ENCODE measurements around the gene TRDN.

Gene TRDN

DNA sequence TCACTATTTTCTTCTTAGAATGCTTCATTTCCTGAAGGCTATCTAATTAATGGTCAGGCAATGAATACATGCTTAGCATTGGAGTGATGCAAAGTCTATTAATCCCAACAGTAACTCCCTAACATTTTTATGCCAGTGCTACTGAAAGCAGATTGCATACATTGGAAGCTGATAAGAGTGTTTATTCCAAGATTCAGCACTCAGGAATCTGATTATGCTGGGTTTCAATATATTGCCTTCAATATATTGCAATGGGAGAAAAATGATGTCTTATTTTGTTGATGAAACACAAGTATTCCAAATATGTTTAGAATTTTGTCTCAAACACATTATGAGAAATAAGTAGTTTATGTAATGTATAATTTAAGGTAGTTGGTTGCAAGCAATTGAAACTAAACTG is 26.7 kb upstream of the TRDN start:
- Histone ChIP-seq H3K27me3 (ENCODE audit: insufficient read depth, low read length) (0 out of 2 replicates have a peak, but pooled peaks cover 2% of the 10 kb centered on the region), H2AFZ (ENCODE audit: low read length) (no peak overlapping the region), H3K4me3 (ENCODE audit: low read depth, low read length, poor library complexity, severe bottlenecking) (no peak overlapping the region), H4K20me1 (ENCODE audit: insufficient read depth, low read length) (no peaks in the 10 kb centered on the region), H3K79me2 (ENCODE audit: insufficient read depth, low read length) (no peaks in the 10 kb centered on the region), H3K27ac (ENCODE audit: low read depth, low read length, poor library complexity, severe bottlenecking) (no peak overlapping the region), H3F3A (ENCODE audit: insufficient read depth, low read length) (no peaks in the 10 kb centered on the region), H3K9me2 (ENCODE audit: low read depth, low read length) (no peaks in the 10 kb centered on the region), H3K36me3 (ENCODE audit: insufficient read depth, low read length) (no peaks in the 10 kb centered on the region), H3K4me2 (ENCODE audit: low read length) (no peak overlapping the region), H3K4me1 (ENCODE audit: insufficient read depth, low read length, severe bottlenecking) (no peaks in the 10 kb centered on the region), H3K9ac (ENCODE audit: low read length) (no peak overlapping the region), H3K9me3 (ENCODE audit: low read length) (no peaks in the 10 kb centered on the region)
- no peak for TF ChIP-seq EZH2 (IDR thresholded peaks at IDR 0.05; ENCODE audit: borderline replicate concordance, low read length)
- TF ChIP-seq, protein P1, sequence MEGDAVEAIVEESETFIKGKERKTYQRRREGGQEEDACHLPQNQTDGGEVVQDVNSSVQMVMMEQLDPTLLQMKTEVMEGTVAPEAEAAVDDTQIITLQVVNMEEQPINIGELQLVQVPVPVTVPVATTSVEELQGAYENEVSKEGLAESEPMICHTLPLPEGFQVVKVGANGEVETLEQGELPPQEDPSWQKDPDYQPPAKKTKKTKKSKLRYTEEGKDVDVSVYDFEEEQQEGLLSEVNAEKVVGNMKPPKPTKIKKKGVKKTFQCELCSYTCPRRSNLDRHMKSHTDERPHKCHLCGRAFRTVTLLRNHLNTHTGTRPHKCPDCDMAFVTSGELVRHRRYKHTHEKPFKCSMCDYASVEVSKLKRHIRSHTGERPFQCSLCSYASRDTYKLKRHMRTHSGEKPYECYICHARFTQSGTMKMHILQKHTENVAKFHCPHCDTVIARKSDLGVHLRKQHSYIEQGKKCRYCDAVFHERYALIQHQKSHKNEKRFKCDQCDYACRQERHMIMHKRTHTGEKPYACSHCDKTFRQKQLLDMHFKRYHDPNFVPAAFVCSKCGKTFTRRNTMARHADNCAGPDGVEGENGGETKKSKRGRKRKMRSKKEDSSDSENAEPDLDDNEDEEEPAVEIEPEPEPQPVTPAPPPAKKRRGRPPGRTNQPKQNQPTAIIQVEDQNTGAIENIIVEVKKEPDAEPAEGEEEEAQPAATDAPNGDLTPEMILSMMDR (IDR thresholded peaks at IDR 0.05; ENCODE audit: low read length), result no peak

DNA sequence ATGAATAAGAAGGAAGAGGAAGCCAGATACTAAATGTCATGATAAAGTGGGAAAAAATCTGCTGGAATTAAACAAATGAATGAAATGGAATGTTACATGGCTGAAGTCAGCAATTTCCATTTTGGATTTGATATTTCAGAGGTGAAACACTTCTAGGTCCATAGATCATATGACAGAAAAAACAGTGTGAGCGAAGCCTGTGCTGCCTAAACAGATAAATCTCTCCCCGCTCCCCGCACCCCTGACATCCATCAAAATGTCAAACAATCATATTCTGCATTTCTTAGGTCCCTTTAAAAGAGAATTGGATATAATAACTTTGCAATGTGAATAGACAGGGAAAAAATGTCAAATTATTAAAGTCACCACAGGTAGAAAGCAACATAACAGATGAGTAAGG is 26.0 kb upstream of the TRDN start:
- no peaks in the 10 kb centered on the region for H3K79me2 ChIP-seq (ENCODE audit: insufficient read depth, low read length)
- H3K9me3 ChIP-seq (ENCODE audit: low read length), result no peaks in the 10 kb centered on the region
- H3K4me1 ChIP-seq (ENCODE audit: insufficient read depth, low read length, severe bottlenecking), result no peaks in the 10 kb centered on the region
- H3K27me3 ChIP-seq (ENCODE audit: insufficient read depth, low read length), result 0 out of 2 replicates have a peak, but pooled peaks cover 2% of the 10 kb centered on the region
- no peaks in the 10 kb centered on the region for H3K36me3 ChIP-seq (ENCODE audit: insufficient read depth, low read length)
- H3K9me2 ChIP-seq (ENCODE audit: low read depth, low read length), result no peaks in the 10 kb centered on the region
- no peak overlapping the region for H3K27ac ChIP-seq (ENCODE audit: low read depth, low read length, poor library complexity, severe bottlenecking)
- H3F3A ChIP-seq (ENCODE audit: insufficient read depth, low read length), result no peaks in the 10 kb centered on the region
- no peak overlapping the region for H3K9ac ChIP-seq (ENCODE audit: low read length)
- TF ChIP-seq, protein P1 (IDR thresholded peaks at IDR 0.05; ENCODE audit: low read length), result no peak
- TF ChIP-seq EZH2 (IDR thresholded peaks at IDR 0.05; ENCODE audit: borderline replicate concordance, low read length), result no peak
- H3K4me3 ChIP-seq (ENCODE audit: low read depth, low read length, poor library complexity, severe bottlenecking), result no peak overlapping the region
- no peak overlapping the region for H3K4me2 ChIP-seq (ENCODE audit: low read length)
- H2AFZ ChIP-seq (ENCODE audit: low read length), result no peak overlapping the region
- H4K20me1 ChIP-seq (ENCODE audit: insufficient read depth, low read length), result no peaks in the 10 kb centered on the region

DNA sequence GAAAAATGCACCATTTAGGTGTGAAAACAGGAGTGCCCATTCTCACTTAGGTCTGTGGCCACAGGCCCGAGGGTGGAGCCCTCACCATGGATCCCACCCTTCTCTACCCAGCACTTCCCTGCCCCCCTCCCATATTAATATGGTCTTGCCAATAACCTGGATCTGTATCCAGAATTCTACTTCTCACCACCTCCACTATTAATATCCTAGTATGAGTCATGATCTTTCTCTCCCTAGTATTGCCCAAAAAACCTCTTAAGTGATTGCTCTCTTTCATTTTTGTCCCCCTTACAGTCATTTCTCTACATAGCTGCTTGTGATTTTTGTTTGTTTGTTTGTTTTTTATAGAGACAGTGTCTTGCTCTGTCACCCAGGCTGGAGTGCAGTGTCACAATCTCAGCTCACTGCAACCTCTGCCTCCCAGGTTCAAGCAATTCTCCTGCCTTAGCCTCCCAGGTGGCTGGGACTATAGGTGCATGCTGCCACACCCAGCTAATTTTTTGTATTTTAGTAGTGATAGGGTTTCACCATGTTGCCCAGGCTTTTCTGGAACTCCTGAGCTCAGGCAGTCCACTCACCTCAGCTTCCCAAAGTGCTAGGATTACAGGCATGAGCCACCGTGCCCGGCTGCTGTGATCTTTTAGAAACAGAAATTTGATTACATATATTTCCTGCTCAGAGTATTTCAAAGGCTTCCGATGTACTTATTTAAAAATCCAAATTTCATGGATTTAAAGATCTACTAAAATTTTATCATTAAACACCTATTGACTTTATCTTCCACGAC is 24.5 kb upstream of the TRDN start:
- H3K4me3 ChIP-seq (ENCODE audit: low read depth, low read length, poor library complexity, severe bottlenecking), result no peak overlapping the region
- H3K79me2 ChIP-seq (ENCODE audit: insufficient read depth, low read length), result no peaks in the 10 kb centered on the region
- no peaks in the 10 kb centered on the region for H3K36me3 ChIP-seq (ENCODE audit: insufficient read depth, low read length)
- no peaks in the 10 kb centered on the region for H3K4me1 ChIP-seq (ENCODE audit: insufficient read depth, low read length, severe bottlenecking)
- H3K9me2 ChIP-seq (ENCODE audit: low read depth, low read length), result no peaks in the 10 kb centered on the region
- H3K9me3 ChIP-seq (ENCODE audit: low read length), result no peaks in the 10 kb centered on the region
- H3F3A ChIP-seq (ENCODE audit: insufficient read depth, low read length), result no peaks in the 10 kb centered on the region
- H2AFZ ChIP-seq (ENCODE audit: low read length), result no peak overlapping the region
- 0 out of 2 replicates have a peak, but pooled peaks cover 2% of the 10 kb centered on the region for H3K27me3 ChIP-seq (ENCODE audit: insufficient read depth, low read length)
- H3K9ac ChIP-seq (ENCODE audit: low read length), result no peak overlapping the region
- H3K27ac ChIP-seq (ENCODE audit: low read depth, low read length, poor library complexity, severe bottlenecking), result no peak overlapping the region
- H4K20me1 ChIP-seq (ENCODE audit: insufficient read depth, low read length), result no peaks in the 10 kb centered on the region
- TF ChIP-seq, protein P1 (IDR thresholded peaks at IDR 0.05; ENCODE audit: low read length), result no peak
- TF ChIP-seq EZH2 (IDR thresholded peaks at IDR 0.05; ENCODE audit: borderline replicate concordance, low read length), result no peak
- no peak overlapping the region for H3K4me2 ChIP-seq (ENCODE audit: low read length)
